Measurements from ENCODE around the gene NLRP3.

Gene NLRP3

GRCh38 chr1:247400685-247401084, 15.3 kb upstream of the NLRP3 start:
- H3K4me3 ChIP-seq (ENCODE audit: low read length), result no peak overlapping the region
- TF ChIP-seq CTCF (IDR thresholded peaks at IDR 0.05; ENCODE audit: insufficient read depth, low read depth, low read length, missing control alignments), result no peak
- no peak for DNase-seq (ENCODE audit: low read depth)

GRCh38 chr1:247401310-247402119, 14.5 kb upstream of the NLRP3 start:
- TF ChIP-seq CTCF (IDR thresholded peaks at IDR 0.05; ENCODE audit: insufficient read depth, low read depth, low read length, missing control alignments), result no peak
- no peak overlapping the region for H3K4me3 ChIP-seq (ENCODE audit: low read length)
- no peak for DNase-seq (ENCODE audit: low read depth)

GRCh38 chr1:247402120-247402675, 13.8 kb upstream of the NLRP3 start:
- DNase-seq (ENCODE audit: low read depth), result no peak
- TF ChIP-seq CTCF (IDR thresholded peaks at IDR 0.05; ENCODE audit: insufficient read depth, low read depth, low read length, missing control alignments), result no peak
- H3K4me3 ChIP-seq (ENCODE audit: low read length), result no peak overlapping the region

GRCh38 chr1:247406014-247406656, 9.8 kb upstream of the NLRP3 start:
- TF ChIP-seq CTCF (IDR thresholded peaks at IDR 0.05; ENCODE audit: insufficient read depth, low read depth, low read length, missing control alignments), result no peak
- DNase-seq (ENCODE audit: low read depth), result no peak
- H3K4me3 ChIP-seq (ENCODE audit: low read length), result no peak overlapping the region

GRCh38 chr1:247407180-247407616, 8.8 kb upstream of the NLRP3 start:
- TF ChIP-seq CTCF (IDR thresholded peaks at IDR 0.05; ENCODE audit: insufficient read depth, low read depth, low read length, missing control alignments), result no peak
- no peak overlapping the region for H3K4me3 ChIP-seq (ENCODE audit: low read length)
- DNase-seq (ENCODE audit: low read depth), result no peak

- TF ChIP-seq CTCF (IDR thresholded peaks at IDR 0.05; ENCODE audit: insufficient read depth, low read depth, low read length, missing control alignments), result no peak
- no peak for DNase-seq (ENCODE audit: low read depth)
- H3K4me3 ChIP-seq (ENCODE audit: low read length), result no peak overlapping the region
Measured at GRCh38 chr1:247408100-247408499, 7.9 kb upstream of the NLRP3 start.

Measured in epithelial cell of esophagus (primary cell).